Measurements from ENCODE around the gene PFN4.
A peak's percentile ranks its signal among the peaks of the same experiment; 100 is the strongest.

Gene PFN4

GRCh38 chr2:24077879-24078278, 45.3 kb downstream of the PFN4 start:
- no peak for DNase-seq (ENCODE audit: low read depth)

GRCh38 chr2:24077535-24077877, 45.6 kb downstream of the PFN4 start:
- no peak for DNase-seq (ENCODE audit: low read depth)

- DNase-seq (ENCODE audit: low read depth): no peak
These were observed 46.1 kb downstream of the PFN4 start for GRCh38 chr2:24076849-24077534.

GRCh38 chr2:24075915-24076848, 47.0 kb downstream of the PFN4 start, which contains the start of gene SF3B6:
Gene SF3B6 (minus strand): TSS chr2:24076326. CDS start chr2:24076229, 97 bp downstream.
- DNase-seq (ENCODE audit: low read depth): peak; percentile 99

- no peak for DNase-seq (ENCODE audit: low read depth)
These were observed 47.9 kb downstream of the PFN4 start for GRCh38 chr2:24075259-24075658.

- DNase-seq (ENCODE audit: low read depth): no peak
These were observed 49.3 kb downstream of the PFN4 start for GRCh38 chr2:24073816-24074215.

- DNase-seq (ENCODE audit: low read depth): no peak
These were observed 50.9 kb downstream of the PFN4 start for GRCh38 chr2:24072259-24072658.

GRCh38 chr2:24065341-24065740, 57.8 kb downstream of the PFN4 start:
- no peak for DNase-seq (ENCODE audit: low read depth)
